HG02798 (cell line): ENCODE data around the gene OGDHL.
"Not testable (repeated sequence)": the region's sequence is repeated elsewhere in the genome, so short reads cannot be mapped to it uniquely, and the experiment has no call there.

Source experiments
- ATAC-seq: cut with Tn5 transposase; IDR thresholded peaks from one replicate; pipeline ENCODE4 v1.9.1; 2021; ENCODE audit warnings: mild to moderate bottlenecking; ENCODE audit not compliant: unreplicated experiment, poor library complexity

Gene OGDHL

GRCh38 chr10:49741108-49741995 lies 20.8 kb downstream of the OGDHL start:
- no peak for ATAC-seq

- ATAC-seq = no peak
Measured at GRCh38 chr10:49740346-49741107, 21.6 kb downstream of the OGDHL start.

GRCh38 chr10:49739426-49739825 lies 22.7 kb downstream of the OGDHL start:
- no peak for ATAC-seq

- no peak for ATAC-seq
Measured at GRCh38 chr10:49738616-49739360, 23.3 kb downstream of the OGDHL start.

- no peak for ATAC-seq
Measured at GRCh38 chr10:49737474-49738201, 24.5 kb downstream of the OGDHL start.

GRCh38 chr10:49736564-49737113 lies 25.5 kb downstream of the OGDHL start:
- no peak for ATAC-seq

GRCh38 chr10:49735848-49736563 lies 26.1 kb downstream of the OGDHL start:
- ATAC-seq = no peak

- no peak for ATAC-seq
Measured at GRCh38 chr10:49735161-49735560, 27.0 kb downstream of the OGDHL start.

- no peak for ATAC-seq
Measured at GRCh38 chr10:49734676-49735075, 27.4 kb downstream of the OGDHL start.

- no peak for ATAC-seq
Measured at GRCh38 chr10:49733866-49734265, 28.3 kb downstream of the OGDHL start.

- no peak for ATAC-seq
Measured at GRCh38 chr10:49726593-49726992, 35.5 kb downstream of the OGDHL start.

GRCh38 chr10:49715157-49715556 lies 47.0 kb downstream of the OGDHL start:
- not testable (repeated sequence) for ATAC-seq

GRCh38 chr10:49713266-49713665 lies 48.9 kb downstream of the OGDHL start:
- ATAC-seq = no peak

GRCh38 chr10:49711481-49711880 lies 50.6 kb downstream of the OGDHL start:
- ATAC-seq = no peak

GRCh38 chr10:49710966-49711365 lies 51.2 kb downstream of the OGDHL start:
- no peak for ATAC-seq

- no peak for ATAC-seq
Measured at GRCh38 chr10:49709934-49710333, 52.2 kb downstream of the OGDHL start.

- ATAC-seq = no peak
Measured at GRCh38 chr10:49707585-49707984, 54.5 kb downstream of the OGDHL start.

GRCh38 chr10:49700997-49701396 lies 61.1 kb downstream of the OGDHL start:
- ATAC-seq = no peak

GRCh38 chr10:49700211-49700610 lies 61.9 kb downstream of the OGDHL start:
- no peak for ATAC-seq
